ENCODE data around the gene CD300LB.

GRCh38 chr17:74549343-74549742 lies 18.1 kb upstream of the CD300LB start:
- no peak for TF ChIP-seq CTCF (IDR thresholded peaks at IDR 0.05)
- no peak for TF ChIP-seq POLR2A (IDR thresholded peaks at IDR 0.05)

Measured in esophagus squamous epithelium (tissue), 4 donors.